Measurements from ENCODE around the gene CPAMD8.

Gene CPAMD8

GRCh38 chr19:16892868-16893685, 133.5 kb downstream of the CPAMD8 start:
- DNase-seq (ENCODE audit: low read depth in 3 of 3), result no peak

GRCh38 chr19:16892436-16892835, 134.2 kb downstream of the CPAMD8 start:
- DNase-seq (ENCODE audit: low read depth in 3 of 3), result no peak

GRCh38 chr19:16891696-16892382, 134.8 kb downstream of the CPAMD8 start:
- DNase-seq (ENCODE audit: low read depth in 3 of 3), result no peak

GRCh38 chr19:16890461-16891184, 136.0 kb downstream of the CPAMD8 start:
- no peak for DNase-seq (ENCODE audit: low read depth in 3 of 3)

GRCh38 chr19:16889883-16890460, 136.6 kb downstream of the CPAMD8 start:
- DNase-seq (ENCODE audit: low read depth in 3 of 3), result no peak

DNA sequence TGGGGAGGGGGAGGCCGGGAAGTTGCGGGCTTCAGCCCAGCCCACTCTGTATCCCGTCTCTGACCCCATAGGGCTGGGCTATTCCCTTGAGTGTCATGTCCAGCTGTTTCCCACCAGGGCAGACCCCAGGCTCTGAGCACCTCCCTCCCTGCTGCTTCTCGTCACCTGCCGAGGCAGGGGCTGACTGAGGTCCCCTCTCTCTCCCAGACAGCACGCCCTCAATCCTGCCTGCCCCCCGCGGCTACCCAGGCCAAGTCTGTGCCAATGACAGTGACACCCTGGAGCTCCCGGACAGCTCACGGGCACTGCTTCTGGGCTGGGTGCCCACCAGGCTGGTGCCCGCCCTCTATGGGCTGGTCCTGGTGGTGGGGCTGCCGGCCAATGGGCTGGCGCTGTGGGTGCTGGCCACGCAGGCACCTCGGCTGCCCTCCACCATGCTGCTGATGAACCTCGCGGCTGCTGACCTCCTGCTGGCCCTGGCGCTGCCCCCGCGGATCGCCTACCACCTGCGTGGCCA, 137.2 kb downstream of the CPAMD8 start:
- DNase-seq (ENCODE audit: low read depth in 3 of 3), result no peak

GRCh38 chr19:16888629-16889365, 137.8 kb downstream of the CPAMD8 start, which contains the start of gene F2RL3:
TSS of gene F2RL3 (plus strand) at chr19:16888999. CDS start at chr19:16889190, 191 bp downstream.
- DNase-seq (ENCODE audit: low read depth in 3 of 3), result no peak

GRCh38 chr19:16887353-16888265, 139.0 kb downstream of the CPAMD8 start:
- DNase-seq (ENCODE audit: low read depth in 3 of 3), result no peak

- no peak for DNase-seq (ENCODE audit: low read depth in 3 of 3)
Measured at GRCh38 chr19:16886305-16886880, 140.2 kb downstream of the CPAMD8 start.

DNA sequence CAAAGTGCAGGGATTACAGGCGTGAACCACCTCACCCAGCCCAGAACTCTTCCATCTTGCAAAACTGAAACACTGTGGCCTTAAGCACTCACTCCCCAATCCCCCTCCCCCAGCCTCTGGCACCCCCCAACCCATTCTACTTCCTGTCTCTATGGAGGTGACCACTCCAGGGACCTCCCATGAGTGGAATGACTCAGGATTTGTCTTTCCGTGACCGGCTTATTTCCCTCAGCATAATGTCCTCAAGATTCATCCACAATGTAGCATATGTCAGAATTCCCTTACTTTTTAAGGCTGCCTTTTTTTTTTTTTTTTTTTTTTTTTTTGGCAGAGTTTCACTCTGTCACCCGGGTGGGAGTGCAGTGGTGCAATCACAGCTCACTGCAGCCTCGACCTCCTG, 141.4 kb downstream of the CPAMD8 start:
- DNase-seq (ENCODE audit: low read depth in 3 of 3), result no peak

- no peak for DNase-seq (ENCODE audit: low read depth in 3 of 3)
Measured at GRCh38 chr19:16883522-16883921, 143.1 kb downstream of the CPAMD8 start.

DNA sequence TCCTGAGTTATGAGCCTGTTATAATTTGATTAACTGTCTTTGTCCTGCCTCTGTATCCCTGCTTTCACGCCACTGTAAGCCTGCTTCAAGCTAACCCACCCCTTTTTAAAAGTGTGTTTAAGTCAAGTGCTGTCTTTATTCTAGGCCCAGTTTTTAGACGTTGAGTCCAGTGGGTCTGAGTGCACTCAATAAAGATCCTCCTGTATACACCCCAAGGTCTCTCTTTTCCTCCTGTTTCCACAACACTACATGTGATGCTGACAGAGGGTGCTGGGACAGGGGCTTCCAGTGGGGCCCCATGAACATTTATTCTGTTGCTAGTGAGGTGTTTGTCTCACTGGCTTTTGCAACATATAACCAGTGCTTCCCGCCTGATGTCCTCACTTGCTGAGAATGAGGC, 144.5 kb downstream of the CPAMD8 start:
- DNase-seq (ENCODE audit: low read depth in 3 of 3), result no peak

GRCh38 chr19:16880884-16881554, 145.6 kb downstream of the CPAMD8 start:
- DNase-seq (ENCODE audit: low read depth in 3 of 3), result no peak

DNA sequence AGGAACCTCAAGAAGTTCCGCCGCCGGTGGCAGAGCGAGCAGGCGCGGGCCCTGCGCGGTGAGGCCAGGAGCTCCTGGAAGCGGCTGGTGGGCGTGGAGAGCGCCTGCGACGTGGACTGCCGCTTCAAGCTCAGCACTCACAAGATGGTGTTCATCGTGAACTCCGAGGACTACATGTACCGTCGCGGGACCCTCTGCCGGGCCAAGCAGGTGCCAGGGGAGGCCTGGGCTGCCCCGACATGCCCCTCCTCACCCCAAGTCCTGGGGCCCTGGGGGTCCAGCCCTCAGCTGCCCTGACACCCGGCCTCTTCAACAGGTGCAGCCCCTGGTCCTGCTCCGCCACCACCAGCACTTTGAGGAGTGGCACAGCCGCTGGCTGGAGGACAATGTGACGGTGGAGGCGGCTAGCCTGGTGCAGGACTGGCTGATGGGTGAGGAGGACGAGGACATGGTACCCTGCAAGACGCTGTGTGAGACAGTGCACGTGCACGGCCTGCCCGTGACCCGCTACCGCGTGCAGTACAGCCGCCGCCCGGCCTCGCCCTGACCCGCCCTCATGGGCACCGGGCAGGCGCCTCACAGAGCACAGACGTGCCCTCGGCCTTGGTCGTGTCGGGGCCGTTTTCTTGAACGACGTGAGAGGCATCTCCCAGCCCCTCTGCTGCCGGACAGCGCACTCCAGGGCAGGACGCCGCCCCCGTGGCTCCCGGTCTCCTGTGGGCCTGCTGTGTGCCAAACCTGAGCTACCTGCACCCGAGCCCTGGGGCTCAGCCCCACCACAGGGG, 148.2 kb downstream of the CPAMD8 start:
- no peak for DNase-seq (ENCODE audit: low read depth in 3 of 3)

DNA sequence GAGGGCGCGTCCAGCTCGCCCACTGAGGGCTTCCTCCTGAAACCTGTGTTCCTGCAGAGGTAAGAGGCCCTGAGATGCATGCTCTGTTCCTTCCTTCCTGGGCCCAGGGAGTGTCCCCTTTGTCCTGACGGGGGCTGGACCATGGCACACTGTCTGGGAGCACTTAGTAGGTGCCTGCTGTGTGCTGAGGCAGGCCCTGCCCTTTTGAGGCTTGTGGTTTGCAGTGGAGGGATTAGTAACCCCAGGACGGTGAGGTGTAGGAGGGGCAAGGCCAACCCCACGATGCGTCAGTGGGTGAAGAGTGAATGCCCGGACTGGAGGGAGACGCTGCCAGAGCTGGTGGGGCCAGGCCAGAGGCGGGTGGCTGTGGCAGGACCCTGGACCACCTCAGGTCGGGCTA, 149.0 kb downstream of the CPAMD8 start:
- no peak for DNase-seq (ENCODE audit: low read depth in 3 of 3)

DNA sequence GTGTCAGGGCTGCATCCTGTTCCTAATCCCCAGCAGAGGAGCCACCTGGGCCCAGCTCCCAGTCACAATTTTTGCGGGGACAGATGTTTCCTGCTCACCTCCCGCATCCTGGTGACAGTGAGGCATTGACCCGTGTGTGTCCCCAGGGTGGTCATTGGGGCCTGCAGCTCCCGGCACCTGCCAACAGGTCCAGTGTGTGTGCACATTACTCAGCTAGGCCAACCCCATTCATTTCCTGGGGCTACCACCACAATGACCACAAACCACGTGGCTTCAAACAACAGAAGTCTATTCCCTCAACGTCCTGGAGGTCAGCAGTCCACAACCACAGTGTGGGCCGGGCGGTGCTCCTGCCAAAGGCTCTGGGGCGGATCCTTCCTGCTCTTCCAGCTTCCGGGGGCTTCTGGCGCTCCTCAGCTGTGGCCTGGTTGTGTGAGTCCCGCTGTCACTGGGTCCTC, 149.7 kb downstream of the CPAMD8 start:
- no peak for DNase-seq (ENCODE audit: low read depth in 3 of 3)

DNA sequence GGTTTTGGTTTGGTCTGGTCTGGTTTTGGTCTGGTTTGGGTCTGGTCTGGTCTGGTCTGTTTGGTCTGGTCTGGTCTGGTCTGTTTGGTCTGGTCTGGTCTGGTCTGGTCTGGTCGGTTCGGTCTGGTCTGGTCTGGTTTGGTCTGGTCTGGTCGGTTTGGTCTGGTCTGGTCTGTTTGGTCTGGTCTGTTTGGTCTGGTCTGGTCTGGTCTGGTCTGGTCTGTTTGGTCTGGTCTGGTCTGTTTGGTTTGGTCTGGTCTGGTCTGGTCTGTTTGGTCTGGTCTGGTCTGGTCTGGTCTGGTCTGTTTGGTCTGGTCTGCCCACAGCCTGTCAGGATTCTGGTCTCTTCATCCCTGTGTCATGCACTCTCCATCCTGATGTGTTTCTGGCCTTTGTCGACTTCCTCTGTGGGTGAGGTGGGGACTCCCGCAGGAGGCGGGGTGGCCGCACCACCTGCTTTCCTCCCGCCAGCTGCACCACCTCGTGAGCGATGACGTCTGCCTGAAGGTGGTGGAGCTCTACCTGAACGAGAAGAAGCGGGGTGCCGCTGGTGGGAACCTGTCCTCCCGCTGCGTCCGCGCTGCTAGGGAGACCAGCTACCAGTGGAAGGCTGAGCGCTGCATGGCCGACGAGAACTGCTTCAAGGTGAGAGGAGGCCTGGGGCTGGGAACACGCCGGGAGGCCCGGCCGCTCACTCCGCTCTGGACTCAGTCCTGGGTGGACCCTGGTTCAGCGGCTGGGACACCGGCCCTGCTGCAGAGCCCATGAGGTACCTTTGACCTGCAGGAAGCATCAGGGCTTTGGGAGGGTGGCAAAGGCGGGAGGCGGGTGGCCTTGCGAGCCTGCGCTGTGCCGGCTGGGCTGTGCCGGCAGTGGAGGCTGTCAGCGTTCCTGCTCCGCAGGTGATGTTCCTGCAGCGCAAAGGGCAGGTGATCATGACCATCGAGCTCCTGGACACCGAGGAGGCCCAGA, 150.7 kb downstream of the CPAMD8 start:
- DNase-seq (ENCODE audit: low read depth in 3 of 3), result no peak

Data from stimulated activated CD4-positive, alpha-beta T cell treated with anti-CD3 and anti-CD28 coated beads, TNF-alpha, amount 100 ng/mL, for 4 hours (primary cell).